H1 (cell line): ENCODE data around the gene TRMT61A.

ENCODE experiments used
- BCL11A ChIP-seq, 2 experiments: IDR thresholded peaks; one replicate each; pipeline ENCODE4 v1.6.1; 2011; ENCODE audit warnings: low read depth in 2 of 2, low read length in 2 of 2, mild to moderate bottlenecking in 2 of 2
- CBX5 ChIP-seq: fragments of 300-800, 300-1000 bp; sonication (generic); IDR thresholded peaks from 2 replicates; pipeline ENCODE4 v1.7.1; 2016; ENCODE audit warnings: antibody characterized with exemption, low read length, low read depth
- CTCF ChIP-seq, 3 experiments: IDR thresholded peaks; 1 replicate in 2 of 3; 2 replicates in 1 of 3; pipeline versions ENCODE4 v1.5.1 to v1.6.1; 2011; ENCODE audit warnings: low read length in 3 of 3, mild to moderate bottlenecking in 3 of 3, inconsistent platforms in 2 of 3, low read depth in 1 of 3, moderate library complexity in 1 of 3; ENCODE audit not compliant: insufficient read depth in 1 of 3; ENCODE audit errors: control extremely low read depth in 1 of 3
- EZH2 ChIP-seq: fragments of 200-600 bp; sonication (generic); IDR thresholded peaks from 2 replicates; pipeline ENCODE4 v1.7.1; 2012; ENCODE audit warnings: low read depth, mild to moderate bottlenecking, moderate library complexity, low read length, inconsistent platforms; ENCODE audit not compliant: severe bottlenecking
- JUND ChIP-seq: IDR thresholded peaks from 2 replicates; pipeline ENCODE4 v1.6.1; 2011; ENCODE audit warnings: mild to moderate bottlenecking, improper control_type of control experiment, low read length
- POLR2A ChIP-seq, 2 experiments: IDR thresholded peaks; 1 replicate in 1 of 2; 2 replicates in 1 of 2; pipeline ENCODE4 v1.6.1; 2011; ENCODE audit warnings: low read depth in 2 of 2, low read length in 2 of 2, mild to moderate bottlenecking in 2 of 2; ENCODE audit errors: control extremely low read depth in 1 of 2
- POLR2AphosphoS5 ChIP-seq: IDR thresholded peaks from 2 replicates; pipeline ENCODE4 v1.6.1; 2011; ENCODE audit warnings: low read depth, low read length
- RFX5 ChIP-seq: IDR thresholded peaks from 2 replicates; pipeline ENCODE4 v1.6.1; 2011; ENCODE audit warnings: low read depth, low read length, improper control_type of control experiment, borderline replicate concordance
- RNF2 ChIP-seq: fragments of 200-900, 300-1000 bp; sonication (generic); IDR thresholded peaks from 2 replicates; pipeline ENCODE4 v1.7.1; 2016; ENCODE audit warnings: borderline replicate concordance, low read depth, mild to moderate bottlenecking, antibody characterized with exemption, low read length; ENCODE audit not compliant: poor library complexity, severe bottlenecking; ENCODE audit errors: missing control alignments
- TAF1 ChIP-seq: IDR thresholded peaks from 2 replicates; pipeline ENCODE4 v1.6.1; 2011; ENCODE audit warnings: mild to moderate bottlenecking, low read depth, low read length
- USF2 ChIP-seq: IDR thresholded peaks from 2 replicates; pipeline ENCODE4 v1.6.1; 2011; ENCODE audit warnings: low read length, improper control_type of control experiment
- YY1 ChIP-seq: IDR thresholded peaks from 2 replicates; pipeline ENCODE4 v1.6.1; 2011; ENCODE audit warnings: low read depth, mild to moderate bottlenecking, low read length

- no peak for TF ChIP-seq CTCF (IDR thresholded peaks at IDR 0.05; ENCODE audit: control extremely low read depth in 1 of 3, insufficient read depth in 1 of 3, low read depth in 1 of 3, low read length in 3 of 3)
- no peak for TF ChIP-seq CBX5
- TF ChIP-seq RFX5: no peak
- TF ChIP-seq USF2: no peak
- TF ChIP-seq BCL11A (IDR thresholded peaks at IDR 0.05; ENCODE audit: low read depth in 2 of 2, low read length in 2 of 2): no peak
- no peak for TF ChIP-seq POLR2A (IDR thresholded peaks at IDR 0.05; ENCODE audit: control extremely low read depth in 1 of 2, low read depth in 2 of 2, low read length in 2 of 2)
- TF ChIP-seq YY1: no peak
- TF ChIP-seq EZH2: no peak
- no peak for TF ChIP-seq JUND
- no peak for TF ChIP-seq RNF2
- no peak for TF ChIP-seq TAF1
- no peak for TF ChIP-seq POLR2AphosphoS5
Observed at GRCh38 chr14:103532216-103533136, 3.5 kb downstream of the TRMT61A start.
